NCI-H510A (cell line): ENCODE results near the gene DLG1.

ENCODE experiments used
- DNase-seq: peaks from one replicate; lab custom pipeline; 2025; lab: John Stamatoyannopoulos, UW

Gene DLG1

GRCh38 chr3:197029511-197030167, 268.8 kb downstream of the DLG1 start, which contains the start of gene MELTF:
Gene MELTF, minus strand, starts transcription at chr3:197029817. Its CDS starts 115 bp downstream, at chr3:197029702.
- peak; percentile 46 for DNase-seq

GRCh38 chr3:197028728-197029510, 269.5 kb downstream of the DLG1 start:
- DNase-seq = no peak

GRCh38 chr3:197027896-197028727, 270.3 kb downstream of the DLG1 start:
- DNase-seq = no peak

- no peak for DNase-seq
These were observed 271.1 kb downstream of the DLG1 start for GRCh38 chr3:197027151-197027895.

GRCh38 chr3:197026481-197026866, 271.9 kb downstream of the DLG1 start:
- no peak for DNase-seq

- no peak for DNase-seq
These were observed 272.5 kb downstream of the DLG1 start for GRCh38 chr3:197025736-197026480.

GRCh38 chr3:197024881-197025735, 273.3 kb downstream of the DLG1 start:
- no peak for DNase-seq

GRCh38 chr3:197023998-197024651, 274.3 kb downstream of the DLG1 start:
- DNase-seq = peak; percentile 32

GRCh38 chr3:197023241-197023997, 275.0 kb downstream of the DLG1 start:
- peak; percentile 67 for DNase-seq

- no peak for DNase-seq
These were observed 275.8 kb downstream of the DLG1 start for GRCh38 chr3:197022405-197023231.

- no peak for DNase-seq
These were observed 276.5 kb downstream of the DLG1 start for GRCh38 chr3:197021729-197022404.

GRCh38 chr3:197021231-197021630, 277.2 kb downstream of the DLG1 start:
- DNase-seq = no peak

GRCh38 chr3:197019535-197019934, 278.9 kb downstream of the DLG1 start:
- DNase-seq = no peak

GRCh38 chr3:197019021-197019420, 279.4 kb downstream of the DLG1 start:
- no peak for DNase-seq

GRCh38 chr3:197017003-197017402, 281.4 kb downstream of the DLG1 start:
- no peak for DNase-seq

- DNase-seq = no peak
These were observed 282.3 kb downstream of the DLG1 start for GRCh38 chr3:197015790-197016736.
